GM19035 (cell line): Measurements from ENCODE around the gene SWI5.

Experiments
- ATAC-seq: cut with Tn5 transposase; IDR thresholded peaks from one replicate; pipeline ENCODE4 v1.9.1; 2021; ENCODE audit not compliant: unreplicated experiment

The SWI5 gene

DNA sequence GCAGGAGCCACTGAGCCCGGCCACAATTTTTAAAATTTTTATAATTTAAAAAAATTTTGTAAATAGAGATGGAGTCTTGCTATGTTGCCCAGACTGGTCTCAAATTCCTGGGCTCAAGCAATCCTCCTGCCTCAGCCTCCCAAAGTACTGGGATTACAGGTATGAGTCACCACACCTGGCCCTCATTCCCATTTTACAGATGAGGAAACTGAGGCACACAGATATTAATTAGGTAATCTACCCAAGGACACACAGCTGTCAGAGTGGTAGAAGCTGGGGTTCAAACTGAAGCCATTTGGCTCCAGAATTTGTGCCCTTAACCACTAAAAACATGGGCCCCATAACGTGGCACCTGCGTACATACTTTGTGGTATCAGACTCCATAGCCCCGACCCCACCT, 38.6 kb downstream of the SWI5 start:
- ATAC-seq = no peak

DNA sequence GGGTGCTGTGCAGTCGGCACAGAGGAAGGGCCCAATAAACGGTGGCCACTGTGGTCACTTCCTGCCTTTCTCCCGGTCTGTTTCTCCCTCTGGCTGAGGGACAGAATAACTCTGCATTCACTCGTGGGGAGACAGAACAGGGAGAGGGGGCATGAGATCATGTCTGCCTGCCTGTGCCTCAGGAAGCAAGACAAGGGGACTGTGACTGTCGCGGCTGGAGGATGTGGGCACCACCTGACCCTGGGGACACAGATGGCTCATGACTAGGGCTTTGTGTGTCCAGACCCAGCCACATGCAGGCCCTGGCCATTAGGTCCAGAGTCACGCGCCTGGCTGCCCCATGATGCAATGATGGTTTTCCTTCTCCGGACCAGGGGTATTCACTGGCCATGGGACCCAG, 40.3 kb downstream of the SWI5 start:
- ATAC-seq = no peak

DNA sequence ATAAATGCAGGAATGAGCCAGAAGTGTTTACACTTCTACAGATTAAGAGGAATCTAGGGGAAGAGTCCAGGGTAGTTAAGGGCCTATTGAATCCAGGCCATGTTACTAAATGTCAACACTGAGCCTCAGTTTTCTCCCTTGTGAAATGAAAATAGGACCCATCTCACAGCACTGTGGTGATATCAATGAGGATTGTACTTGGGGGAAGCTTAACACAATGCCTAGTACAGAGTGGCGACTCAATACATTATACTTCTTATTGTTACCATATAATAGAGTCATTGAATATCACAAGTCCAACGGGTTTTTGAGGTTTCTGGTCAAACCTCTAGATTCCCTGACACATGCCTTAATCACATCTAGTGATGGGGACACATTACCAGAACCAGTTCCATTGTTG, 41.6 kb downstream of the SWI5 start:
- ATAC-seq = no peak

DNA sequence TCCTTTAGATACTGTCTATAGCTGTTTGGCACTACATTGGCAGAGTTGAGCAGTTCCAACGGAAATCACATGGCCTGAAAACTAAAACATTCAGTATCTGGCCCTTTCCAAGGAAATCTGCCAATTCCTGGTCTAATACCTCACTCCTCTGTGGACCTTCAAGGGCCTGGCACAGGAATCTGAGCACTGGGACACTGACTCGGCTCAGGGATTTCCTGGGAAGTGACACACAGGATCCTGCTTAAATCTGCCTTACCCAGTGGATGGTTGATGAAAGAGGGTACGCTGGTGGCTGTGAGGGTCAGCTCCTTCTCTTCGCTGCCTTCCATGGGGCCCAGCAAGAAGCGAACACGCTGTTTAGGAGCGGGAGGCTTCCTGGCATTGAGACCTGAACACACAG, 45.3 kb downstream of the SWI5 start:
- no peak for ATAC-seq

DNA sequence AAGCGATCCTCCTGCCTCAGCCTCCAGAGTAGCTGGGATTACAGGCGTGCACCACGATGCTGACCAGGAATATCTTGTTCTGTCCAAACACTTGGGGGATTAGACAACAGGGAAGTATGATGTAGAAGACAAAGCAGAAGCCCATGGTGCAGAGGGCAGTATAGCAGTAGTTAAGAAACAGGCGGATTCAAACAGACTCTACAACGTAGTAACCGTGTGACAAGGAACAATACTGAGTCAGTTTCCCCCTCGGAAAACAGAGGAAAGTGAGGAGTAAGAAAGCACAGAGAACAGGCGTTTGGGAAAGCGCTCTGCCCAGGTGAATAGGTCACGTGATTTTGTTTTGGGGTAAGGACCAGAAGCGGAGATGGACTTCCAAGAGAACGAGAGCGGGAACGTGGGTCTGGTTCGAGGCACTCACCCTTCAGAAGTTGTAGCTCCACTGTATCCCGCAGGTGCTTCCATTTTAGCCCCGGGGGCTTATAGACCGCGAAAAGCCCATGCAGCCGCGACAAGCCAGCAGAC, 45.9 kb downstream of the SWI5 start:
- ATAC-seq = peak; percentile 12

DNA sequence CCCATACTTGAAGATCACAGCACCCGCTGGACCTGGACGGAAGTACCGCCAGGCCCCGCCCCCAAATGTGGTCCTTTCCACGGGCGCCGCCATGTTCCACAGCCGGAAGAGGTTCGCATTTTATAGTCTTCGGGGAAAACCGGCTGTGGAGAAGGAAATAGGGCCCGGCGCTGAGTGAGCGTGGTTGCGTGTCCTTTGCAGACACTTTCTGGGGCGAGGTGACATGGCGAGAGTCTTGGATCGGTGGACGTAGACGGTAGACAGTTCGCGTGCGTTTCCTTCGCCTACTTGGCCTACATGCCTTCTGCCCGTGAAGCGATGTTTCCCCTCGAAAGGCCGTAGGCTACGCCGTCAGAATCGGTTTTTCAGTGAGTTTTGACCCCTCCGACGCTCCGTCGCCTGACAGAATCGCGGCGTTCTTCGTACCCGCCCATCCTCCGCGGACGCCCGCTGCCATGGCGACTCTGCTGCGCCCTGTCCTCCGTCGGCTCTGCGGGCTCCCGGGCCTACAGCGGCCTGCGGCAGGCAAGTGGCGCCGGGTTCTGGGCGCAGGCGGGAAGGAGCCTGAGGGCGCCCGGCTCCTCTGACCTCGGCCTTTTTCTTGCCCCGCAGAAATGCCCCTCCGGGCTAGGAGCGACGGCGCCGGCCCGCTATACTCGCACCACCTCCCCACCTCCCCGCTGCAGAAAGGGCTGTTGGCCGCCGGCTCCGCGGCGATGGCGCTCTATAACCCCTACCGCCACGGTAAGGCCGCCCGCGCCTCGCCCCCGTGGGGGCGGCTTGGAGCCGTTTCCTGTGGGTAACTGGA, 46.5 kb downstream of the SWI5 start, which contains the start of the genes COQ4 and TRUB2:
Gene COQ4, plus strand, starts transcription at position 436 of the 808 bp plus-strand sequence. Its CDS starts 20 bp downstream, at position 456.
Gene TRUB2, minus strand, starts transcription at position 44 of the 808 bp plus-strand sequence. Its CDS starts 39 bp downstream, at position 5.
- peak; percentile 89 for ATAC-seq

DNA sequence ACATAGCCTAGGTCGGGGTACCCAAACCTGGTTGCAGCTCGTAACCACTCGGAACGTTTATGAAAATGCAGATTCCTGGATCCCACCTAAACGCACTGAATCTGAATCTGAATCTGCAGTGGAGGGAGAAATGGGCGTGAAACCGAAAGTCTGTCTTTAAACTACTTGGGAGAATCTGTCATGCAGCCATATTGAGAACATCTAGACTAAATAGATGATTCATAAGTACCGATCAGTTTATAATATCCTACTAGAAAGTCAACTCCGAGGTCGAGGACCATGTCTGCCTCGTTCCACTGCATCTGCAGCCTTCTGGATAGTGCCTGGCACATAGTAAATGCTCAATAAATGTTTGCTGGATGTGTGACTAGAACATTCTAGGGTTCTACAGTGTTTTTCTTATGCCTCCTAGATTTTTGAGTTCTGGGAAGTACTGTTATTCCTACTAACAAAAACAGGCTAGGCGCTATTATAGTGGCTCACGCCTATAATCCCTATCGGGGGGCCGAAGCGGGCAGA, 47.2 kb downstream of the SWI5 start:
- no peak for ATAC-seq

DNA sequence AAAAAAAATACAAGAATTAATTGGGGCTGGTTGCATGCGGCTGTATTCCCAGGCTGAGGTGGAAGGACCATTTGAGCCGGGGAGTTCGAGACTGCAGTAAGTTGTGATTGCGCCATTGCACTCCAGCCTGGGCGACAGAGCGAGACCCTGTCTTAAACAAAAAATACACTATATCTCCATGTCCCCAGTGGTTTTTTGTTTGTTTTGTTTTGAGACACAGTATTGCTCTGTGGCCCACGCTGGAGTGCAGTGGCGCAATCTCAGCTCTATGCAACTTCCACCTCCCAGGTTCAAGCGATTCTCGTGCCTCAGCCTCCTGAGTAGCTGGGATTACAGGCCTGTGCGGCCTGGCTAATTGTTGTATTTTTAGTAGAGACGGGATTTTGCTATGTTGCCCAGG, 47.7 kb downstream of the SWI5 start:
- ATAC-seq = no peak

DNA sequence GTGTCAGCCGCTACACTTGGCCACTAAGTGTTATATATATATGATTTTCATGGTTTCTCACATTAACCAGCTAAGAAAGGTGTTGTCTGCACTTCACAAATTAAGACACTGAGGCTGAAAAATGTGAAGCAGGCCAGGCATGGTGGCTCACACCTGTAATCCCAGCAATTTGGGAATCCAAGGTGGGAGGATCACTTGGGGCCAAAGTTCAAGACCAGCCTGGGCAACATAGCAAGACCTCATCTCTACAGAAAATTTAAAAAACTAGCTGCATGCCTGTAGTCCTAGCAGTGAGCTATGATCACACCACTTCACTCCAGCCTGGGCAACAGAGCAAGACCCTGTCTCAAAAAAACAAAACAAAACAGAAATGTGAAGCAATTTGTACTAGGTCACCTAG, 48.3 kb downstream of the SWI5 start:
- ATAC-seq = no peak

DNA sequence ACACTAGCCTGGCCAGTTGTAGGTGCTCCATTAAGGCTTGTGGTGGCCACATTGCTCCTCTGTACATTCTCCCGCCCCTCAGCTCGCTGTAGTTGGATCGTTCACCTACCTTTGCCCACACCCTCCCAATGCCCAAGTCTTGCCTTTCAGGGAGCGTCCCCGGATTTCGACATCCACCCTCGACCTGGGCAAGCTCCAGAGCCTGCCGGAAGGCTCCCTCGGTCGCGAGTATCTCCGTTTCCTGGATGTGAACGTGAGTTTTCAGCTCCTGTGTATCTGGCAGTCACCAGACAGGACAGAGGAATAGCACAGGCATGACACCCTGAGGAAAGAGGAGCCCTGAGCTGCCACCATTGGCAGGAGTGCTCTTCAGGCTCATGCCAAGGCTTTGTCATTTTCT, 49.6 kb downstream of the SWI5 start:
- ATAC-seq = no peak

DNA sequence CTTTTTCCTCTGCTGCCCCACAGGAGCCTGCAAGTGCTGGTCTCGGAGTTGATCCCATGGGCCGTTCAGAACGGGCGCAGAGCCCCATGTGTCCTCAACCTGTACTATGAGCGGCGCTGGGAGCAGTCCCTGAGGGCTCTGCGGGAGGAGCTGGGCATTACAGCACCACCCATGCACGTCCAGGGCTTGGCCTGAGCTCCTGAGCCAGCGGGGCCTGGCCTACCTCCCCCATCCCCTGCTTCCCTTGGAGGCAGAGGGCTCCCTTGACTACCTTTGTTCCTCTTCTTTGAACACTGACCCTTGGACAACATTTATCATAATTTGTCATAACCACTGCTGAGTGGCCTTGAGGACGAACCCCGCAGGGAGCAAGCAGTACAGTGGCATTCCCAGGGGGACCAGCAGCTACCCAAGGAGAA, 57.4 kb downstream of the SWI5 start:
- no peak for ATAC-seq

DNA sequence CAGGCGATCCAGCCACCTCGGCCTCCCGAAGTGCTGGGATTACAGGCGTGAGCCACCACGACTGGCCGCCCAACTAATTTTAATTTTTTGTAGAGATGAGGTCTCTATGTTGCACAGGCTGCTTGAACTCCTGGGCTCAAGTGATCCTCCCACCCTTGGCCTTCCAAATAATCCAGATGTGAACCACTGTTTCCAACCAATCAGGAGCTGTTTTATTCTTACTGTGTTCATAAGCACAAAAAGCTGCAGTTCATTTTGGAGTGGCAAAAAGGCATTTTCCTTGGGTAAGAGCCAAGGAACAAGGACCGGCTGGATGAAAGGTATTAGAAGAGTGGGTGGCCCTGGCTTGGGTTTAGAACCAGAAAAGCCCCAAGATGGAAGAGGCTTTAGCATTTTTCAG, 59.1 kb downstream of the SWI5 start:
- ATAC-seq = no peak

DNA sequence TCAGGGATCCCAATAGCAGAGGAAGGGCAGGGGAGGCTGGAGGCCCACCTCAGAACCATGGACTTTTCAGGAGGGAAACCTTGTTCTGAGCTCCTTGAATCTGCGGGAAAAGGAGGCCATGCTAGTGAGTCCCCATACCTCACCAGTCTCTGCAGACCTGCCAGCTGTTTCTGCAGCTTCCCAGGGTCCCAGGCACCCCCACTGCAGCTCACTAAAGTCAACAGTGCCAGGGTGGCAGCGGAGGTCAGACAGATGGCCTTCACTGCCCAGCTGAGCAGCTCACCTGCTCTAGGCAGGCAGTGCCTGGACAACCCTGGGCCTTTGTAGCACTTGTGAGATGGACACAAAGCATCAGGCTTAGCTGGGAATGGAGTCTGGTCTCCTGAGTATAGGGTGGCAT, 59.8 kb downstream of the SWI5 start:
- ATAC-seq = no peak

DNA sequence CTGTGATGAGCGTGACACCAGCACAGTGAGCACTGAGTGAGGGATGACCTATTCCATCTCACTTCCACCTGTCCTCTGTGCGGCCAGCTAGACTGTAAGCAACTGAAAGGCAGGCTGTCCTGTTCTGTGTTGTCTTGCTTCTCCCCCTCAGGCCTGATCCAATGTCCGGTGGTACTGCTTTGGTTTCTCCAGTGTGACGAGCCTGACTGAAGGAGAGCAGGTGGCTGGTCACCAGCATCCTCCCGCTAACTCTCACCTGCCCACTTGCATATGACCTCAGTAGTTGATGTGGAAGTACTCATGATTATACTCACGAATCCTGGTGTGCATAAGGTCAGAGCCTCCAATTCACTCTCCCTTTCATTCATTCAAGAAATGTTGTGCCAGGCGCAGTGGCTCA, 61.9 kb downstream of the SWI5 start:
- no peak for ATAC-seq
